ENCODE data around the gene GUCA2A.

The GUCA2A gene

DNA sequence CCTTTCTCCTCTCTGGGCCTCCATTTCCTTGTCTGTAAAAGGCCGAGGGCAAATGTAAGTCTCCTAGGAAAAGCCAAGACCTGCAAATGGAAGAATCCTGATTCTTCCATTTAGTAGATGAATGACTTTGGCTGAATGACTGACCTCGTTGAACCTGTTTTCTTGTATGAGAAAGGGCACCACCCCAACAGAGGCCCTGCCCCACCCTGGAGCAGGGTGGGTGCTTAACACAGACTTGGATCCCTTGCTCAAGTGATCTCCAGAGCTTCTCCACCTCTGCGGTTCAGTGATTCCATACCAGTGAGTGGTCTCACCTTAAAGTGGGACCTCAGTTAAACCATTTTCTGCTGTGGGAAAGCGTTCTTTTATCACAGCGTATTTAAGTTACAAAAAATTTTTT, 50.3 kb downstream of the GUCA2A start (continued):
- TF ChIP-seq, protein P1, sequence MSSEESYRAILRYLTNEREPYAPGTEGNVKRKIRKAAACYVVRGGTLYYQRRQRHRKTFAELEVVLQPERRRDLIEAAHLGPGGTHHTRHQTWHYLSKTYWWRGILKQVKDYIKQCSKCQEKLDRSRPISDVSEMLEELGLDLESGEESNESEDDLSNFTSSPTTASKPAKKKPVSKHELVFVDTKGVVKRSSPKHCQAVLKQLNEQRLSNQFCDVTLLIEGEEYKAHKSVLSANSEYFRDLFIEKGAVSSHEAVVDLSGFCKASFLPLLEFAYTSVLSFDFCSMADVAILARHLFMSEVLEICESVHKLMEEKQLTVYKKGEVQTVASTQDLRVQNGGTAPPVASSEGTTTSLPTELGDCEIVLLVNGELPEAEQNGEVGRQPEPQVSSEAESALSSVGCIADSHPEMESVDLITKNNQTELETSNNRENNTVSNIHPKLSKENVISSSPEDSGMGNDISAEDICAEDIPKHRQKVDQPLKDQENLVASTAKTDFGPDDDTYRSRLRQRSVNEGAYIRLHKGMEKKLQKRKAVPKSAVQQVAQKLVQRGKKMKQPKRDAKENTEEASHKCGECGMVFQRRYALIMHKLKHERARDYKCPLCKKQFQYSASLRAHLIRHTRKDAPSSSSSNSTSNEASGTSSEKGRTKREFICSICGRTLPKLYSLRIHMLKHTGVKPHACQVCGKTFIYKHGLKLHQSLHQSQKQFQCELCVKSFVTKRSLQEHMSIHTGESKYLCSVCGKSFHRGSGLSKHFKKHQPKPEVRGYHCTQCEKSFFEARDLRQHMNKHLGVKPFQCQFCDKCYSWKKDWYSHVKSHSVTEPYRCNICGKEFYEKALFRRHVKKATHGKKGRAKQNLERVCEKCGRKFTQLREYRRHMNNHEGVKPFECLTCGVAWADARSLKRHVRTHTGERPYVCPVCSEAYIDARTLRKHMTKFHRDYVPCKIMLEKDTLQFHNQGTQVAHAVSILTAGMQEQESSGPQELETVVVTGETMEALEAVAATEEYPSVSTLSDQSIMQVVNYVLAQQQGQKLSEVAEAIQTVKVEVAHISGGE (tag by site-specific recombination; conservative IDR thresholded peaks at IDR 0.05; ENCODE audit: low read depth), result no peak

All from HEK293 (cell line).